Esophagus muscularis mucosa (tissue), 4 donors: ENCODE measurements around the gene MPC1L.

Source experiments
- EP300 ChIP-seq: sonication (generic); formaldehyde crosslinking; IDR thresholded peaks from one replicate; pipeline ENCODE4 v1.6.1; 2017; ENCODE audit warnings: antibody characterized with exemption
- POLR2A ChIP-seq: fragments of 450-650 bp; IDR thresholded peaks from one replicate; pipeline ENCODE4 v1.6.1; 2017; ENCODE audit warnings: antibody characterized with exemption, moderate library complexity, mild to moderate bottlenecking, low read depth
- POLR2AphosphoS5 ChIP-seq, 2 donors: sonication (generic); formaldehyde crosslinking; IDR thresholded peaks; one replicate each; pipeline ENCODE4 v1.6.1; 2017; ENCODE audit warnings: antibody characterized with exemption in 2 of 2
- TF ChIP-seq, protein P1 (sequence below), 3 experiments: fragments of 200-600 bp in 2 of 3; fragments of 450-650 bp in 1 of 3; sonication (generic) in 2 of 3; IDR thresholded peaks; one replicate each; pipeline ENCODE4 v1.5.1; 2017 to 2019; ENCODE audit warnings: antibody characterized with exemption in 3 of 3, mild to moderate bottlenecking in 2 of 3, moderate library complexity in 1 of 3

DNA sequence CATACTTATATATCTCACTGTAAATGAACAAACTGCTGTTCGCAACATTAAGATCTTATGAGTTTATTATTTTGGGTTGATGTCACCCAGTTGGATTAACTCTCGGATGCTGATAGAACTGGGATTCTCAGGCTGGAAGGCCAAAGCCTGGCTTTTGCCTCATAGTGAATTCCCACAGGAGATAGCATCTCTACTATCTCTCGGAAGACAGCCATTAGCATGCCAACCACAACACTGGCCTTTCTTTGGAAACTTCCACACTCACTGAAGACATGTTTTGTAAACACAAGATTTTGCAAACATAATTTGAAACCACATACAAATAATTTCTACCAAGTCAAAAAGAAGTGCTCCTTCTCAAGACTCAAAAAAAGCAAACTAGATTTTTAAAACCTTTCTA is 46.9 kb upstream of the MPC1L start:
- TF ChIP-seq, protein P1, sequence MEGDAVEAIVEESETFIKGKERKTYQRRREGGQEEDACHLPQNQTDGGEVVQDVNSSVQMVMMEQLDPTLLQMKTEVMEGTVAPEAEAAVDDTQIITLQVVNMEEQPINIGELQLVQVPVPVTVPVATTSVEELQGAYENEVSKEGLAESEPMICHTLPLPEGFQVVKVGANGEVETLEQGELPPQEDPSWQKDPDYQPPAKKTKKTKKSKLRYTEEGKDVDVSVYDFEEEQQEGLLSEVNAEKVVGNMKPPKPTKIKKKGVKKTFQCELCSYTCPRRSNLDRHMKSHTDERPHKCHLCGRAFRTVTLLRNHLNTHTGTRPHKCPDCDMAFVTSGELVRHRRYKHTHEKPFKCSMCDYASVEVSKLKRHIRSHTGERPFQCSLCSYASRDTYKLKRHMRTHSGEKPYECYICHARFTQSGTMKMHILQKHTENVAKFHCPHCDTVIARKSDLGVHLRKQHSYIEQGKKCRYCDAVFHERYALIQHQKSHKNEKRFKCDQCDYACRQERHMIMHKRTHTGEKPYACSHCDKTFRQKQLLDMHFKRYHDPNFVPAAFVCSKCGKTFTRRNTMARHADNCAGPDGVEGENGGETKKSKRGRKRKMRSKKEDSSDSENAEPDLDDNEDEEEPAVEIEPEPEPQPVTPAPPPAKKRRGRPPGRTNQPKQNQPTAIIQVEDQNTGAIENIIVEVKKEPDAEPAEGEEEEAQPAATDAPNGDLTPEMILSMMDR (IDR thresholded peaks at IDR 0.05): no peak
- TF ChIP-seq POLR2A: no peak
- TF ChIP-seq POLR2AphosphoS5 (IDR thresholded peaks at IDR 0.05): no peak
- no peak for TF ChIP-seq EP300
